Mesothelial cell of epicardium (in vitro differentiated cells): ENCODE measurements around the gene CHST4. TPM values are rescaled to one million over a fixed set of nuclear protein-coding genes. Genes with fewer than 3 reads are reported as not detected.

Experiments
- DNase-seq, 2 experiments: peaks; one replicate each; pipeline ENCODE4 v3.0.0; 2021; ENCODE audit warnings: low spot score in 2 of 2; ENCODE audit not compliant: unreplicated experiment in 2 of 2
- H3K27ac Mint-ChIP-seq: 2 replicates; pipeline ENCODE4 v1.8.0; 2021; ENCODE audit warnings: mixed read lengths
- H3K27me3 Mint-ChIP-seq: 2 replicates; pipeline ENCODE4 v1.8.0; 2021; ENCODE audit warnings: low read depth, mixed read lengths
- H3K36me3 Mint-ChIP-seq: 2 replicates; pipeline ENCODE4 v1.8.0; 2021; ENCODE audit warnings: mixed read lengths
- H3K4me1 Mint-ChIP-seq: 2 replicates; pipeline ENCODE4 v1.8.0; 2021; ENCODE audit warnings: mixed read lengths
- H3K4me3 Mint-ChIP-seq: 2 replicates; pipeline ENCODE4 v1.8.0; 2021; ENCODE audit warnings: mild to moderate bottlenecking, moderate library complexity, mixed read lengths
- H3K9me3 Mint-ChIP-seq: 2 replicates; pipeline ENCODE4 v1.8.0; 2021; ENCODE audit warnings: mixed read lengths
- CTCF ChIP-seq: fragments of 200-600 bp; sonication (generic); IDR thresholded peaks from one replicate; pipeline ENCODE4 v1.5.0; 2021; ENCODE audit warnings: antibody characterized with exemption; ENCODE audit not compliant: unreplicated experiment
- total RNA-seq: library from RNA; stranded (reverse); gene quantifications from 3 replicates; pipeline ENCODE4 v1.2.1, GENCODE V29; 2021

CHST4 gene
- total RNA-seq, 1 donor from 2014 or later: not detected

GRCh38 chr16:71565812-71566700, 39.8 kb downstream of the CHST4 start:
- Mint-ChIP-seq H3K9me3 (peaks cover 13% of the 10 kb centered on the region), H3K27ac (peak overlapping the region; percentile 86), H3K27me3 (peaks cover 16% of the 10 kb centered on the region), H3K4me3 (peak overlapping the region; percentile 87), H3K4me1 (peaks cover 17% of the 10 kb centered on the region), H3K36me3 (peaks cover 4% of the 10 kb centered on the region)
- no peak for TF ChIP-seq CTCF
- no peak for DNase-seq

- no peaks in the 10 kb centered on the region for H3K36me3 Mint-ChIP-seq
- H3K27me3 Mint-ChIP-seq: peaks cover 25% of the 10 kb centered on the region
- no peak for DNase-seq
- H3K4me1 Mint-ChIP-seq: peaks cover 17% of the 10 kb centered on the region
- no peaks in the 10 kb centered on the region for H3K9me3 Mint-ChIP-seq
- H3K27ac Mint-ChIP-seq: no peak overlapping the region
- TF ChIP-seq CTCF: no peak
- no peak overlapping the region for H3K4me3 Mint-ChIP-seq
Measured at GRCh38 chr16:71567931-71568330, 41.7 kb downstream of the CHST4 start.

- Mint-ChIP-seq H3K4me3 (no peak overlapping the region), H3K27me3 (peaks cover 27% of the 10 kb centered on the region), H3K9me3 (no peaks in the 10 kb centered on the region), H3K27ac (peak overlapping the region; percentile 65), H3K36me3 (no peaks in the 10 kb centered on the region), H3K4me1 (peaks cover 17% of the 10 kb centered on the region)
- DNase-seq: no peak
- TF ChIP-seq CTCF: no peak
Measured at GRCh38 chr16:71568551-71568950, 42.3 kb downstream of the CHST4 start.

- Mint-ChIP-seq H3K4me3 (no peak overlapping the region), H3K36me3 (no peaks in the 10 kb centered on the region), H3K27ac (no peak overlapping the region), H3K9me3 (no peaks in the 10 kb centered on the region), H3K27me3 (peaks cover 30% of the 10 kb centered on the region), H3K4me1 (peaks cover 11% of the 10 kb centered on the region)
- DNase-seq: no peak
- TF ChIP-seq CTCF: no peak
Measured at GRCh38 chr16:71569621-71570020, 43.4 kb downstream of the CHST4 start.

- no peak for TF ChIP-seq CTCF
- Mint-ChIP-seq H3K4me1 (peaks cover 11% of the 10 kb centered on the region), H3K4me3 (no peak overlapping the region), H3K27me3 (peaks cover 32% of the 10 kb centered on the region), H3K9me3 (no peaks in the 10 kb centered on the region), H3K27ac (no peak overlapping the region), H3K36me3 (no peaks in the 10 kb centered on the region)
- no peak for DNase-seq
Measured at GRCh38 chr16:71570144-71570543, 43.9 kb downstream of the CHST4 start.
